ENCODE data around the gene PPP1R1B. TPM values are rescaled to one million over a fixed set of nuclear protein-coding genes. Genes with fewer than 3 reads are reported as not detected.

PPP1R1B gene
- total RNA-seq, 1 experiment from 2014 or later: not detected

DNA sequence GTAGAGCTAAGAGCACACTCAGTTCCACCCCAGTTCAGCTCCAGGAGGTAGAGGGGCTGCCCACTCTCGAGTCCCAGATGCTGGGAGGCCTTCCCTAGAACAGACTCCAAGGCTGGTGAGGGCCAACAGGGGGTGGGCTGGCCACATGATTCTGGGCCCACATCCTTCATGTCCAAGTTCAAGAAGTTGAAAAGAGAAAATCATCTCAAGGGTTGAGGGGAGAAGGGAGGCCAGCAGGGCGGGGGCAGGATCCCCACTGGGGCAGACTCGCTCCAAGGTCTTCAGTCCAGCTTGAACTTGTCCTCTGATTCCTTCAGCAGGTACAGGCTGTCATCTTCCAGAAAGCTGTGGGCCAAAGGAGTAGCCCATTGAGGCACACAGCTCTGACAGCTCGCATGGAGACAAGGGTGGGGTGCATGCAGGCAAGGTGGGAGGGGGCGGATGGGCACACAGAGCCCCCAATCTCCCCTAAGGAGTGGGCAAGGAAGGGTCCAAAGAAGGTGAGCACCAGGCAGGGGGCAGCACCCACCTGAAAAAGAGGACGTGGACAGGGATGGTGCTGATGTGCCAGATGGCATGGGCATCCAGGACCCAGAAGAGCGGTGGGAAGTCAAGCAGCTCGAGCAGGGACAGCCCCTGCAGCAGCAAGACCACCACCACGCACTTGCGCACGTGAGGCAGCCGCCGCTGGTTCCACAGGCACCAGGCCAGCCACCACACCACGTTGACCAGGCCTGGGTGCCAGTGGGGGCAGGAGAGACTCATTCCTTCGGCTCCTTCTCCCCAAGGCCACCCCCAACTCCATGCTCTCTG lies 46.0 kb downstream of the PPP1R1B start:
- CTCF ChIA-PET: interaction anchor here (1.7 kb wide), 1 partner anchor 21 kb away, joined by 4 read pairs; no protein-coding TSS in a partner anchor
- H3K36me3 ChIP-seq (ENCODE audit: low read depth): no peaks in the 10 kb centered on the region
- BruUV-seq (replicated peaks): no TSS peak
- peaks cover 37% of the 10 kb centered on the region for H3F3A ChIP-seq (ENCODE audit: insufficient read depth, low read depth)
- intact Hi-C loops (cut with micrococcal nuclease; ENCODE audit: unreplicated experiment): loop anchor here (2.0 kb wide), 1 partner anchor 50 kb away; no protein-coding TSS in a partner anchor
- H4K20me1 ChIP-seq (ENCODE audit: insufficient read depth): no peaks in the 10 kb centered on the region
- no peak for DNase-seq
- no peak overlapping the region for H3K27ac ChIP-seq
- TF ChIP-seq, protein P1, sequence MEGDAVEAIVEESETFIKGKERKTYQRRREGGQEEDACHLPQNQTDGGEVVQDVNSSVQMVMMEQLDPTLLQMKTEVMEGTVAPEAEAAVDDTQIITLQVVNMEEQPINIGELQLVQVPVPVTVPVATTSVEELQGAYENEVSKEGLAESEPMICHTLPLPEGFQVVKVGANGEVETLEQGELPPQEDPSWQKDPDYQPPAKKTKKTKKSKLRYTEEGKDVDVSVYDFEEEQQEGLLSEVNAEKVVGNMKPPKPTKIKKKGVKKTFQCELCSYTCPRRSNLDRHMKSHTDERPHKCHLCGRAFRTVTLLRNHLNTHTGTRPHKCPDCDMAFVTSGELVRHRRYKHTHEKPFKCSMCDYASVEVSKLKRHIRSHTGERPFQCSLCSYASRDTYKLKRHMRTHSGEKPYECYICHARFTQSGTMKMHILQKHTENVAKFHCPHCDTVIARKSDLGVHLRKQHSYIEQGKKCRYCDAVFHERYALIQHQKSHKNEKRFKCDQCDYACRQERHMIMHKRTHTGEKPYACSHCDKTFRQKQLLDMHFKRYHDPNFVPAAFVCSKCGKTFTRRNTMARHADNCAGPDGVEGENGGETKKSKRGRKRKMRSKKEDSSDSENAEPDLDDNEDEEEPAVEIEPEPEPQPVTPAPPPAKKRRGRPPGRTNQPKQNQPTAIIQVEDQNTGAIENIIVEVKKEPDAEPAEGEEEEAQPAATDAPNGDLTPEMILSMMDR (conservative IDR thresholded peaks at IDR 0.05): peak; percentile 33; the same call in 1 of the 2 replicates
- no peak for TF ChIP-seq EZH2 (IDR thresholded peaks at IDR 0.05; ENCODE audit: low read depth)
- peaks cover 44% of the 10 kb centered on the region for H3K4me1 ChIP-seq (replicated peaks; ENCODE audit: insufficient read depth)
- no peaks in the 10 kb centered on the region for H3K9me2 ChIP-seq (ENCODE audit: insufficient read depth)
- H3K4me2 ChIP-seq: no peak overlapping the region
- POLR2A ChIA-PET (ENCODE audit: unreplicated experiment): no interaction called here
- no peaks in the 10 kb centered on the region for H3K9me3 ChIP-seq (ENCODE audit: insufficient read depth, low read depth)
- H3K4me3 ChIP-seq: no peak overlapping the region
- no peaks in the 10 kb centered on the region for H3K27me3 ChIP-seq (ENCODE audit: insufficient read depth, low read depth)
- no peaks in the 10 kb centered on the region for H3K79me2 ChIP-seq (ENCODE audit: low read depth)
- H2AFZ ChIP-seq: no peak overlapping the region

DNA sequence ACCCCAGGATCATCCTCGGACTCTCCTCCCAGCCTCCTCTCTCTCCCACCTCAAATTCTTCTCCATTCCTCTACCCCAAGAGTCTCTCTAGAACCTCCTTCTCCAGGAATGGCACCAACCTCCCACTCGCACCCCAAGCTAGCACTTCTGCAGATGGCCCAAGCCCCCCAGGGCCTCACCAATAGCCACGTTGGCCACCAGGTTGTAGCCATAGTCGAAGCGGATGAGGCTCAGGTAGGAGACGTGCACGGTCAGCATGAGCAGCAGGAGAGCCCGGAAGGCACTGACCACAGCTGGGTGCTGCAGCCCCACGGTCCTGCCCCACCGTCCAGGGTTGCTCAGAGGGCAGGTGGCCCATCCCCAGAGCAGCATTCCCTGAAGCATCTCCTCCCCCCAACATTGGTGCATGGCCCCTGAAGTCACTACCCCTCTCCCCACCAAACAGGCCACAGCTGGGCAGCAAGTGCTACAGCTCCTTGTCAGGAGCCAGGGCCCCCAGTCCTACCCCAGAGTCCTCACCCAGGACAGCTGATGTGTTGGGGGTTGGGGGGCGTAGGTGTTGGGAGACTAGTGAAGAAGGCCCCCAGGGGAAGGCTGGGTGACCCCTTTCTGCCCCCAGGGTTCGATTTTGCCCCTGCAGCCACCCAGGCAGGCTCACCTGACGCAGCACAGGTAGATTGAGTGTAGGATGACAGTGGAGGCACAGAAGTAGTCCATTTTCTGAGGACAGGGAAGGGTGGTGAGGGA lies 46.8 kb downstream of the PPP1R1B start:
- no peaks in the 10 kb centered on the region for H3K79me2 ChIP-seq (ENCODE audit: low read depth)
- no peaks in the 10 kb centered on the region for H3K9me3 ChIP-seq (ENCODE audit: insufficient read depth, low read depth)
- H3K27ac ChIP-seq: no peak overlapping the region
- H3K4me3 ChIP-seq: no peak overlapping the region
- intact Hi-C loops (cut with micrococcal nuclease; ENCODE audit: unreplicated experiment): loop anchor here (2.0 kb wide), 2 partner anchors 31 to 51 kb away; no protein-coding TSS in a partner anchor
- no peaks in the 10 kb centered on the region for H3K9me2 ChIP-seq (ENCODE audit: insufficient read depth)
- H3K36me3 ChIP-seq (ENCODE audit: low read depth): no peaks in the 10 kb centered on the region
- CTCF ChIA-PET: no interaction called here
- no peak for DNase-seq
- H3F3A ChIP-seq (ENCODE audit: insufficient read depth, low read depth): peaks cover 37% of the 10 kb centered on the region
- TF ChIP-seq EZH2 (IDR thresholded peaks at IDR 0.05; ENCODE audit: low read depth): no peak
- TF ChIP-seq, protein P1 (conservative IDR thresholded peaks at IDR 0.05): no peak
- BruUV-seq (replicated peaks): no TSS peak
- POLR2A ChIA-PET (ENCODE audit: unreplicated experiment): no interaction called here
- H3K4me1 ChIP-seq (replicated peaks; ENCODE audit: insufficient read depth): peaks cover 38% of the 10 kb centered on the region
- no peaks in the 10 kb centered on the region for H4K20me1 ChIP-seq (ENCODE audit: insufficient read depth)
- H3K4me2 ChIP-seq: no peak overlapping the region
- H2AFZ ChIP-seq: no peak overlapping the region
- no peaks in the 10 kb centered on the region for H3K27me3 ChIP-seq (ENCODE audit: insufficient read depth, low read depth)

DNA sequence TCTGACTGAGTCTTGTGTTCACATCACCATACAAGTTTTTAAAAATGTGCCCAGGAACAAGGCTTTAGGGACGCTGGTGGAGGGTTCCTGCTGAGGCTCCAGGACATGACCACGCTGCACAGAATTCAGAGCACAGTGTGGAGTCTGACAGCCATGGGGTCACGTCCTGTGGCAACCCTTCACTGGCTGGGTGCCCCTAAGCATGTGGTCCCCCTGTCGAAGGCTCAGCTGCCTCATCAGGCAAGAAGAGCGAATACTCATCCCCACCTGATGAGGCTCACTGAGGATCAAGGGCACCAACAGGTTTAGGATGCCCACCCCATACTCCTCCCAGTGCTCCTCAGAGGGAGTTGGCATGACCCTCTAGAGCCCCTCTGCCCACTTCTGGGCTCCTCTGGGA lies 47.4 kb downstream of the PPP1R1B start:
- no TSS peak for BruUV-seq (replicated peaks)
- no peaks in the 10 kb centered on the region for H3K9me2 ChIP-seq (ENCODE audit: insufficient read depth)
- H3K4me1 ChIP-seq (replicated peaks; ENCODE audit: insufficient read depth): peaks cover 34% of the 10 kb centered on the region
- no peaks in the 10 kb centered on the region for H3K27me3 ChIP-seq (ENCODE audit: insufficient read depth, low read depth)
- ChIA-PET CTCF (no interaction called here), POLR2A (ENCODE audit: unreplicated experiment) (no interaction called here)
- peak overlapping the region; percentile 69 for H3K4me2 ChIP-seq
- no peaks in the 10 kb centered on the region for H3K9me3 ChIP-seq (ENCODE audit: insufficient read depth, low read depth)
- peaks cover 34% of the 10 kb centered on the region for H3F3A ChIP-seq (ENCODE audit: insufficient read depth, low read depth)
- intact Hi-C loops (cut with micrococcal nuclease; ENCODE audit: unreplicated experiment): loop anchor here (2.0 kb wide), 1 partner anchor 31 kb away; no protein-coding TSS in a partner anchor
- H2AFZ ChIP-seq: no peak overlapping the region
- no peaks in the 10 kb centered on the region for H4K20me1 ChIP-seq (ENCODE audit: insufficient read depth)
- H3K36me3 ChIP-seq (ENCODE audit: low read depth): no peaks in the 10 kb centered on the region
- TF ChIP-seq, protein P1 (conservative IDR thresholded peaks at IDR 0.05): no peak
- no peak for TF ChIP-seq EZH2 (IDR thresholded peaks at IDR 0.05; ENCODE audit: low read depth)
- DNase-seq: no peak
- H3K27ac ChIP-seq: peak overlapping the region; percentile 65
- H3K4me3 ChIP-seq: no peak overlapping the region
- H3K79me2 ChIP-seq (ENCODE audit: low read depth): no peaks in the 10 kb centered on the region

Data from PC-9 (cell line).